ENCODE data around the gene CCDC7.

DNA sequence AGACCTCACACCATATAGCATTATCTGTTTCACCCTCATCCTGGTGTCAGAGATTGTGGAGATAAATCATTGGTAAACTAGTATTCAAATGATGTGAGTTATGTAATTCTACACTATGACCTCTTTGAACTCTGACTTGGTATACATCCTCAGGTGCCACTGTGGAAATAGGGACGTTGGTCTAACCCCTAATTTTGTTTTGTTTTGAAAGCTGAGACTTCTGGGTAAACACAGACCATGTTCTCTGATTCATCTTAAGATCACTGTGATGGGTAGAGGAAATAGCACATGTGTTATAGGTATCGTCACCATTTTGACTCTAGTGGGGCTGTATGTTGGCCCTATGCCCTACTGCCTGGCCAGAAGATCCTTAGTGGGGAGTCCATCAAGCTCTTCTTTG lies 241.6 kb downstream of the CCDC7 start:
- TF ChIP-seq POLR2AphosphoS5 (IDR thresholded peaks at IDR 0.05) (no peak), CTCF (IDR thresholded peaks at IDR 0.05) (no peak), POLR2A (IDR thresholded peaks at IDR 0.05; ENCODE audit: low read depth) (no peak)

Data from esophagus muscularis mucosa (tissue), 3 donors.